SK-N-SH (cell line): ENCODE measurements around the gene STX1A. TPM values are rescaled to one million over a fixed set of nuclear protein-coding genes. Genes with fewer than 3 reads are reported as not detected.

Source experiments
- CTCF ChIA-PET: fragments of 300-600, 350-600 bp; formaldehyde crosslinking; extraction: SDS; loops from one replicate; lab custom pipeline; 2021; lab: Yijun Ruan, JAX
- POLR2A ChIA-PET: fragments of 350-600 bp; sonication (Branson Sonifier 250); formaldehyde crosslinking; extraction: SDS; loops from one replicate; lab custom pipeline; 2020; ENCODE audit warnings: antibody characterized with exemption, inconsistent platforms; lab: Yijun Ruan, JAX
- DNase-seq: peaks from one replicate; pipeline ENCODE4 v3.0.0; 2012
- H2AFZ ChIP-seq: fragments of 200-600 bp; sonication (generic); 2 replicates; pipeline ENCODE4 v1.8.1; 2016; ENCODE audit warnings: antibody characterized with exemption, mild to moderate bottlenecking, low read depth
- H3F3A ChIP-seq: fragments of 200-600 bp; sonication (generic); replicated peaks from 2 replicates; pipeline ENCODE3; 2016; ENCODE audit warnings: antibody characterized with exemption, mild to moderate bottlenecking; ENCODE audit not compliant: insufficient read depth
- H3K27ac ChIP-seq, 2 experiments: fragments of 200-500 bp in 1 of 2; fragments of 200-600 bp in 1 of 2; sonication (Bioruptor generic) in 1 of 2; sonication (generic), shearing (Covaris generic) in 1 of 2; 2 replicates each; pipeline versions ENCODE4 v1.5.1 to v1.6.1; 2014 to 2016; ENCODE audit warnings: low read depth in 2 of 2, inconsistent platforms in 1 of 2, low read length in 1 of 2, mild to moderate bottlenecking in 1 of 2, mixed read lengths in 1 of 2
- H3K27me3 ChIP-seq: fragments of 200-600 bp; sonication (generic), shearing (Covaris generic); 2 replicates; pipeline ENCODE4 v1.6.1; 2016; ENCODE audit warnings: mixed run types; ENCODE audit not compliant: insufficient read depth
- H3K36me3 ChIP-seq, 2 experiments: fragments of 200-500 bp in 1 of 2; fragments of 200-600 bp in 1 of 2; sonication (Bioruptor generic) in 1 of 2; sonication (generic) in 1 of 2; replicated peaks in 1 of 2; 2 replicates each; pipeline versions ENCODE3 to v1.5.1; 2014 to 2016; ENCODE audit warnings: low read length in 1 of 2, mild to moderate bottlenecking in 1 of 2; ENCODE audit not compliant: insufficient read depth in 2 of 2, control insufficient read depth in 1 of 2
- H3K4me1 ChIP-seq, 2 experiments: fragments of 200-500 bp in 1 of 2; fragments of 200-600 bp in 1 of 2; sonication (Bioruptor generic) in 1 of 2; sonication (generic), shearing (Covaris generic) in 1 of 2; 2 replicates each; pipeline versions ENCODE4 v1.5.1 to v1.6.1; 2014 to 2016; ENCODE audit warnings: low read depth in 1 of 2, low read length in 1 of 2, mixed run types in 1 of 2; ENCODE audit not compliant: insufficient read depth in 2 of 2, control insufficient read depth in 1 of 2
- H3K4me2 ChIP-seq: fragments of 200-600 bp; sonication (generic), shearing (Covaris generic); 2 replicates; pipeline ENCODE4 v1.6.1; 2017; ENCODE audit warnings: mixed run types
- H3K4me3 ChIP-seq, 2 experiments: fragments of 200-500 bp in 1 of 2; fragments of 200-600 bp in 1 of 2; sonication (Bioruptor generic) in 1 of 2; sonication (generic), shearing (Covaris generic) in 1 of 2; 2 replicates each; pipeline versions ENCODE4 v1.5.1 to v1.8.1; 2014 to 2016; ENCODE audit warnings: low read depth in 2 of 2, inconsistent platforms in 1 of 2, low read length in 1 of 2, mild to moderate bottlenecking in 1 of 2, mixed read lengths in 1 of 2, moderate library complexity in 1 of 2
- H3K79me2 ChIP-seq: fragments of 200-600 bp; sonication (generic); 2 replicates; pipeline ENCODE4 v1.8.1; 2017; ENCODE audit warnings: mild to moderate bottlenecking; ENCODE audit not compliant: insufficient read depth
- H3K9ac ChIP-seq: fragments of 200-600 bp; sonication (generic); 2 replicates; pipeline ENCODE4 v1.6.1; 2017; ENCODE audit warnings: mixed run types
- H3K9me2 ChIP-seq: fragments of 200-600 bp; sonication (generic); 2 replicates; pipeline ENCODE4 v1.6.1; 2017; ENCODE audit warnings: mixed run types
- H3K9me3 ChIP-seq: fragments of 200-600 bp; sonication (generic); 2 replicates; pipeline ENCODE4 v1.6.1; 2017; ENCODE audit warnings: mixed run types, mild to moderate bottlenecking, moderate library complexity
- H4K20me1 ChIP-seq: fragments of 200-600 bp; sonication (generic); 2 replicates; pipeline ENCODE4 v1.6.1; 2017; ENCODE audit warnings: mild to moderate bottlenecking, mixed run types; ENCODE audit not compliant: insufficient read depth
- ELF1 ChIP-seq: IDR thresholded peaks from 2 replicates; pipeline ENCODE4 v1.4.0; 2012
- FOXM1 ChIP-seq: IDR thresholded peaks from 2 replicates; pipeline ENCODE4 v1.4.0; 2012; ENCODE audit warnings: low read depth, mild to moderate bottlenecking
- GABPA ChIP-seq: IDR thresholded peaks from 2 replicates; pipeline ENCODE4 v1.4.0; 2012; ENCODE audit warnings: low read depth, mild to moderate bottlenecking
- IRF3 ChIP-seq: fragments of 150-350 bp; IDR thresholded peaks from 2 replicates; pipeline ENCODE4 v1.6.1; 2016; ENCODE audit warnings: mild to moderate bottlenecking, low read depth, low read length
- JUND ChIP-seq: IDR thresholded peaks from 2 replicates; pipeline ENCODE4 v1.4.0; 2012
- MEF2A ChIP-seq: IDR thresholded peaks from 2 replicates; pipeline ENCODE4 v1.4.0; 2012; ENCODE audit warnings: low read depth, borderline replicate concordance
- NFIC ChIP-seq: IDR thresholded peaks from 2 replicates; pipeline ENCODE4 v1.4.0; 2012; ENCODE audit warnings: borderline replicate concordance
- NRF1 ChIP-seq: IDR thresholded peaks from 2 replicates; pipeline ENCODE4 v1.6.1; 2012; ENCODE audit warnings: low read depth, mild to moderate bottlenecking, low read length
- PBX3 ChIP-seq: IDR thresholded peaks from 2 replicates; pipeline ENCODE4; 2012
- RAD21 ChIP-seq: IDR thresholded peaks from 2 replicates; pipeline ENCODE4 v1.6.1; 2012; ENCODE audit warnings: mild to moderate bottlenecking, low read length
- RCOR1 ChIP-seq: fragments of 150-350 bp; IDR thresholded peaks from 2 replicates; pipeline ENCODE4 v1.6.1; 2017; ENCODE audit warnings: antibody characterized with exemption, low read length
- RXRA ChIP-seq: IDR thresholded peaks from 2 replicates; pipeline ENCODE4 v1.4.0; 2012; ENCODE audit warnings: low read depth, mild to moderate bottlenecking, borderline replicate concordance
- SMC3 ChIP-seq: IDR thresholded peaks from 2 replicates; pipeline ENCODE4 v1.6.1; 2012; ENCODE audit warnings: low read depth, low read length, improper control_type of control experiment
- USF1 ChIP-seq: IDR thresholded peaks from 2 replicates; pipeline ENCODE4 v1.4.0; 2012; ENCODE audit warnings: low read depth, borderline replicate concordance
- USF2 ChIP-seq: fragments of 150-350 bp; IDR thresholded peaks from 2 replicates; pipeline ENCODE4 v1.6.1; 2017; ENCODE audit warnings: antibody characterized with exemption, low read length, low read depth, borderline replicate concordance
- WGBS: methylation state at CpG from one replicate; pipeline ENCODE4 v1.1.6; 2017; ENCODE audit warnings: low lambda C conversion rate; 5-methylcytosine and 5-hydroxymethylcytosine counted together
- polyA plus RNA-seq, 3 experiments: library from polyadenylated mRNA; depleted of rRNA; stranded (reverse); fragments of >200 nt; gene quantifications; 2 replicates each; pipeline ENCODE4 v1.2.3, GENCODE V29; 2012

STX1A gene
- polyA plus RNA-seq, 1 of the 3 experiments (the other 2 are of a cell fraction): 91.1 TPM

GRCh38 chr7:73669288-73669701 lies 50.2 kb downstream of the STX1A start:
- no peak overlapping the region for H2AFZ ChIP-seq
- peak overlapping the region; percentile 70 to 75; a peak in 3 of 4 replicates for H3K4me3 ChIP-seq
- TF ChIP-seq JUND (no peak), USF2 (no peak), ELF1 (no peak), FOXM1 (no peak), NRF1 (no peak), IRF3 (no peak), USF1 (no peak), NFIC (no peak), PBX3 (no peak), SMC3 (no peak), RAD21 (no peak), RXRA (no peak), RCOR1 (no peak), MEF2A (no peak), GABPA (no peak)

More at GRCh38 chr7:73669288-73669701, 50.2 kb downstream of the STX1A start:
- Histone ChIP-seq H3F3A (peaks cover 6% of the 10 kb centered on the region), H4K20me1 (no peaks in the 10 kb centered on the region), H3K9ac (peak overlapping the region; percentile 73; the same call in 1 of the 2 replicates), H3K36me3 (peaks cover 0 to 2% of the 10 kb centered on the region in 2 experiments), H3K27me3 (0 out of 2 replicates have a peak, but pooled peaks cover 6% of the 10 kb centered on the region), H3K9me3 (no peaks in the 10 kb centered on the region), H3K27ac (no peak overlapping the region; a peak in 1 of 4 replicates), H3K4me1 (peaks cover 0 to 8% of the 10 kb centered on the region in 2 experiments; a peak in 1 of 4 replicates), H3K4me2 (peak overlapping the region; percentile 93), H3K9me2 (no peaks in the 10 kb centered on the region), H3K79me2 (0 out of 2 replicates have a peak, but pooled peaks cover 4% of the 10 kb centered on the region)
- peak; percentile 57 for DNase-seq
- POLR2A ChIA-PET: interaction anchor here (1.2 to 1.6 kb wide), 3 partner anchors 56 to 91 kb away, joined by 3 to 5 read pairs (median 4); partner anchors contain the start of genes ABHD11 and TBL2
- 91% methylated on average over 11 of the region's 19 CpGs for WGBS
- CTCF ChIA-PET: interaction anchor here (1.0 to 7.9 kb wide), 9 partner anchors 23 to 66 kb away, joined by 3 to 125 read pairs (median 11); partner anchors contain the start of gene STX1A
